Astrocyte (in vitro differentiated cells and primary cell): Measurements from ENCODE around the gene RAB3A. TPM values are rescaled to one million over a fixed set of nuclear protein-coding genes. Genes with fewer than 3 reads are reported as not detected.

Experiments used
- DNase-seq: peaks from one replicate; pipeline ENCODE4 v3.0.0-alpha.2; 2010; ENCODE audit warnings: low read depth
- FAIRE-seq: peaks from 2 replicates; lab custom pipeline; 2011; peaks lifted over from hg19 to GRCh38; lab: Jason Lieb, UNC
- H2AFZ ChIP-seq: 2 replicates; pipeline ENCODE4 v1.6.0; 2012; ENCODE audit warnings: low read depth, low read length, inconsistent platforms
- H3K27ac ChIP-seq: 2 replicates; pipeline ENCODE4 v1.5.1; 2011; ENCODE audit warnings: low read depth, low read length, inconsistent platforms
- H3K27me3 ChIP-seq: 2 replicates; pipeline ENCODE4 v1.6.0; 2011; ENCODE audit warnings: low read length, inconsistent platforms; ENCODE audit not compliant: insufficient read depth
- H3K36me3 ChIP-seq: 2 replicates; pipeline ENCODE4 v1.5.1; 2011; ENCODE audit warnings: low read length, inconsistent platforms; ENCODE audit not compliant: insufficient read depth
- H3K4me1 ChIP-seq: 2 replicates; pipeline ENCODE4 v1.5.1; 2011; ENCODE audit warnings: low read length, inconsistent platforms; ENCODE audit not compliant: insufficient read depth
- H3K4me2 ChIP-seq: 2 replicates; pipeline ENCODE4 v1.6.0; 2012; ENCODE audit warnings: low read length, inconsistent platforms
- H3K4me3 ChIP-seq: 2 replicates; pipeline ENCODE4 v1.5.1; 2011; ENCODE audit warnings: low read depth, mild to moderate bottlenecking, low read length, inconsistent platforms; ENCODE audit not compliant: insufficient read depth
- H3K79me2 ChIP-seq: 2 replicates; pipeline ENCODE4 v1.6.0; 2012; ENCODE audit warnings: mild to moderate bottlenecking, low read length, inconsistent platforms; ENCODE audit not compliant: insufficient read depth
- H3K9ac ChIP-seq: 2 replicates; pipeline ENCODE4 v1.6.0; 2012; ENCODE audit warnings: mild to moderate bottlenecking, low read length, inconsistent platforms
- H3K9me3 ChIP-seq: 2 replicates; pipeline ENCODE4 v1.5.1; 2012; ENCODE audit warnings: low read depth, mild to moderate bottlenecking, low read length, inconsistent platforms; ENCODE audit not compliant: insufficient read depth
- H4K20me1 ChIP-seq: 2 replicates; pipeline ENCODE4 v1.6.0; 2012; ENCODE audit warnings: low read length, inconsistent platforms; ENCODE audit not compliant: insufficient read depth
- H3K27ac Mint-ChIP-seq: one replicate; pipeline ENCODE4 v1.8.0; 2021; ENCODE audit warnings: mild to moderate bottlenecking, mixed read lengths; ENCODE audit not compliant: unreplicated experiment
- H3K27me3 Mint-ChIP-seq: one replicate; pipeline ENCODE4 v1.8.0; 2021; ENCODE audit warnings: low read depth, mixed read lengths; ENCODE audit not compliant: unreplicated experiment
- H3K36me3 Mint-ChIP-seq: one replicate; pipeline ENCODE4 v1.8.0; 2021; ENCODE audit warnings: low read depth, mixed read lengths; ENCODE audit not compliant: unreplicated experiment
- H3K4me1 Mint-ChIP-seq: one replicate; pipeline ENCODE4 v1.8.0; 2021; ENCODE audit warnings: low read depth, mixed read lengths; ENCODE audit not compliant: unreplicated experiment
- H3K4me3 Mint-ChIP-seq: one replicate; pipeline ENCODE4 v1.8.0; 2021; ENCODE audit warnings: mild to moderate bottlenecking, moderate library complexity, mixed read lengths; ENCODE audit not compliant: unreplicated experiment
- H3K9me3 Mint-ChIP-seq: one replicate; pipeline ENCODE4 v1.8.0; 2021; ENCODE audit warnings: mild to moderate bottlenecking, mixed read lengths; ENCODE audit not compliant: unreplicated experiment
- CTCF ChIP-seq: IDR thresholded peaks from 2 replicates; pipeline ENCODE4 v1.5.1; 2011; ENCODE audit warnings: low read depth, mild to moderate bottlenecking, inconsistent platforms, low read length, moderate library complexity; ENCODE audit not compliant: insufficient read depth
- EZH2 ChIP-seq: IDR thresholded peaks from 2 replicates; pipeline ENCODE4 v1.6.1; 2012; ENCODE audit warnings: mild to moderate bottlenecking, low read length, inconsistent platforms; ENCODE audit not compliant: insufficient read depth
- total RNA-seq: library from RNA; stranded (reverse); gene quantifications from 2 replicates; pipeline ENCODE4 v1.2.1, GENCODE V29; 2021

RAB3A gene
- total RNA-seq, 1 donor from 2014 or later, result 7.5 TPM

- Histone ChIP-seq H4K20me1 (no peaks in the 10 kb centered on the region), H2AFZ (no peak overlapping the region), H3K36me3 (no peaks in the 10 kb centered on the region), H3K79me2 (no peaks in the 10 kb centered on the region), H3K27ac (no peak overlapping the region), H3K9ac (no peak overlapping the region), H3K4me1 (peaks cover 3% of the 10 kb centered on the region), H3K4me2 (no peak overlapping the region), H3K9me3 (no peaks in the 10 kb centered on the region), H3K4me3 (no peak overlapping the region), H3K27me3 (no peaks in the 10 kb centered on the region)
- TF ChIP-seq CTCF, result no peak
- TF ChIP-seq EZH2, result no peak
- no peaks in the 10 kb centered on the region for H3K27me3 Mint-ChIP-seq
- H3K4me1 Mint-ChIP-seq, result no peaks in the 10 kb centered on the region
- H3K4me3 Mint-ChIP-seq, result no peak overlapping the region
- no peak overlapping the region for H3K27ac Mint-ChIP-seq
- no peaks in the 10 kb centered on the region for H3K9me3 Mint-ChIP-seq
- no peak for DNase-seq
- H3K36me3 Mint-ChIP-seq, result peaks cover 17% of the 10 kb centered on the region
- no peak for FAIRE-seq
Measured at GRCh38 chr19:18147396-18147795, 56.4 kb downstream of the RAB3A start.

Other genes with a start within 250 kb of the RAB3A start
- gene KCNN1, start 236.9 kb downstream of the RAB3A start, total RNA-seq, result 1.5 and 1.6 TPM in 2 replicates
- 2.6 and 2.8 TPM in 2 replicates for gene ARRDC2, start 195.9 kb downstream of the RAB3A start, total RNA-seq
- gene IL12RB1, start 117.1 kb downstream of the RAB3A start, total RNA-seq, result 0.07 TPM in 1 of 2 replicates, not detected in the other
- gene MAST3, start 106.3 kb downstream of the RAB3A start, total RNA-seq, result 5.5 and 6.3 TPM in 2 replicates
- gene PIK3R2, start 50.9 kb downstream of the RAB3A start, total RNA-seq, result 58.4 and 60.6 TPM in 2 replicates
- 0.89 and 2.3 TPM in 2 replicates for gene IFI30, start 30.2 kb downstream of the RAB3A start, total RNA-seq
- 17.7 and 21.8 TPM in 2 replicates for gene MPV17L2, start 10.8 kb downstream of the RAB3A start, total RNA-seq
- gene PDE4C, start 22.4 kb upstream of the RAB3A start, total RNA-seq, result 0.64 and 0.70 TPM in 2 replicates
- 1.3 and 1.7 TPM in 2 replicates for gene IQCN, start 70.4 kb upstream of the RAB3A start, total RNA-seq
- gene JUND, start 77.6 kb upstream of the RAB3A start, total RNA-seq, result 151 and 161 TPM in 2 replicates
- gene LSM4, start 119.0 kb upstream of the RAB3A start, total RNA-seq, result 102 and 127 TPM in 2 replicates
- gene PGPEP1, start 136.6 kb upstream of the RAB3A start, total RNA-seq, result 20.6 and 28.4 TPM in 2 replicates
- 20.5 and 23.2 TPM in 2 replicates for gene GDF15, start 182.1 kb upstream of the RAB3A start, total RNA-seq
- gene LRRC25, start 193.6 kb upstream of the RAB3A start, total RNA-seq, result not detected in 2 replicates
- gene SSBP4, start 215.4 kb upstream of the RAB3A start, total RNA-seq, result 51.2 and 56.6 TPM in 2 replicates
- 128 and 153 TPM in 2 replicates for gene ISYNA1, start 234.1 kb upstream of the RAB3A start, total RNA-seq